GM10847 (cell line): ENCODE data around the gene MFAP1.

Experiments used
- POLR2A ChIP-seq: IDR thresholded peaks from 2 replicates; pipeline ENCODE4 v1.6.1; 2011; ENCODE audit not compliant: insufficient read length; ENCODE audit errors: extremely low read depth

The MFAP1 gene

DNA sequence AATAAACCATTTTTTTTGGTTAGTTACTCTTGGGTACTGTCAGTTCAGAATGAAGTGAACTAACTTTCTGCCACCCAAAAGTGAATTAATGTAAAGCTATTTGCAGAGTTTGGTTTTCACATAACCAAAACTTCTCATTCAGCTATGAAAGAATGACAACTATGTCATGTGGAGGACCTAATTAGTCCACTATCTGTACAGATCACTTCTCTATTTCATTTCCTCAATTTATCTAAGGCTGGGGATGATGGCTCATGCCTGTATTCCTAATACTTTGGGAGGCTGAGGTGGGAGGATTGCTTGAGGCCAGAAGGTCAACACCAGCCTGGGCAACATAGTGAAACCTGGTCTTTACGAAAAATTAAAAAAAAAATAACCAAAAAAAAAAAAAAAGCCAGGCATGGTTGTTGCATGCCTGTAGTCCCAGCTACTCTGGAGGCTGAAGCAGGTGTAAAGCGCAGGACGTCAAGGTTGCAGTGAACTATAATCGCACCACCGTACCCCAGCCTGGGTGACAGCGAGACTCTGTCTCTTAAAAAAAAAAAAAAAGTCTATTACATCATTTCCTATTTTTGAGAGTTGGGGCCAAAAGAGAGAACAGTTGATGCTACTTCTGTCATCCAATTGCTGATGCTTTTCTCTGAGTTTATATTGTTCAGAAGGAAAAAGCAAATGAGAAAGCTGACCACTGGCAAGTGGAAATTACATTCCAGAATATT, 15.4 kb downstream of the MFAP1 start:
- TF ChIP-seq POLR2A, result no peak

GRCh38 chr15:43808435-43808950, 16.0 kb downstream of the MFAP1 start:
- TF ChIP-seq POLR2A, result no peak

- TF ChIP-seq POLR2A, result peak; percentile 67
Observed at GRCh38 chr15:43800286-43801141, 24.0 kb downstream of the MFAP1 start, which contains the start of gene HYPK. TSS of gene HYPK (plus strand) at chr15:43800599. CDS start at chr15:43800623, 24 bp downstream.

DNA sequence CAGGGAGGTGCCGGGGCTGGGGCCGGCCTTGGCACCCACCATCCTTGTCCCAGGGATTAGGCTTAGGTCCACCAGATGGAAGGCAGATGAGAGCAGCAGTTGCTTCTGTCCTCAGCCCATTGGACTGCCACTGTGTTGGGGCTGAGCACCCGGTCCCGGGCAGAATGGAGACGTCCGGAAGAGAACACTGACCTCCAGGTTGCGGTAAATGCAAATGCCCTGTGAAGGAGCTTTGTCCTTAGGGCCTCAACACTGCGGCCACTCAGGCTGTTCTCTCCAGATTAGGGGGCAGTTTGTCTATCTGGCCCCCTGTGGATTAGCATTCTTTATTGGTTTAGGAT, 24.6 kb downstream of the MFAP1 start, which contains the start of gene SERINC4:
SERINC4 (minus strand) TSS at position 276 of the 341 bp plus-strand sequence; CDS start at position 42, 234 bp downstream.
- TF ChIP-seq POLR2A, result no peak

DNA sequence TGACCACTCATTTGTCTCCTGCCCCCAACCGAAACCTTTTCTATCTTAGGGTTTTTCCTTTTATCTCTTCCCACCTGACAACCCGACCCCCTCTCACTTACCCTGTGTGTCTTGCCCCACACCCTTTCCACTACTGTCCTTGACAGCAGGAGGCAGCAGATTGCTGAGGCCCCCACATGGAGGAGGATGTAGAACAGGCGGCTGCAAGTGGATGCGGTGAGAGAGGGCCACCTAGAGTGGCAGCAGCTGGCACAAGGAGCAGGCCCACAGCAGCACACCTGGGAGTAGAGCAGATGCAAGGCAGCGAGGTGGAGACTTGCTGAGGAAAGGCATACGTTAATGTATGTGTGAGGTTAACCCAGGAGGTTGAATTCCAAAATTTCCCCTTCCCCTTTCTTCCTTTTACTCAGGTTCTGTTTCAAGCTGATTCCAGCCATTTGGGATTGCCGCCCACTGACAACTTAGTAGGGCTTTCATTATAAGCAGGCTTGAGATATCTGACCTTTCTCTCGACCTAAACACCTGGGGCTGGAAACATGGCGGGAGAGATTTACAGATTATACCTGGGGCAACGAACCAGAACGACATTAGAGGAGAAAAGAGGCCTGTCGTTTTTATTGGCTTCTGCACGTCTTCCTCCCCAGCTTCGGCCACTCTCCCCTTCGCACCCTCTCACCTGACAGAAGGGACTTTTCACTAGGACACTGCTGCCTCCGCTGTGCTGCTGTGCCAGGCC, 25.1 kb downstream of the MFAP1 start:
- no peak for TF ChIP-seq POLR2A

DNA sequence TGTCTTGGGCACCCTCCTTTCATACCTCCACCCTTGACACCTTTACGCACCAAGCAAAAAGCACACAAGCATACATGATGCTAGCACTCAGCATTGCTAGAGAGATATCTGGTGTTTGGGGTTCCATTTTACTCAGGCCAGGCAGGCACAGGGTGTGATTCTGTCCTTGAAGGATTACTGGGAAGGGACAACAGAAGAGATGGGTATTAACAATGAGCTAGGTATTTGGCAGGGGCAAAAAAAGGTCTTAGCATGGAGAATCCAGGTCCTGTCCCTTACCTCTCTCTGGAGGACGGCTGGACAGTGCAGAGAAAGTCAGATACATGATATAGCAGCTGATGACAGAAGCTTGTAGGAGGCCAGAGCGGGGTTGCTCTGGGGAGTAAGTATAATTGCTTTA, 27.9 kb downstream of the MFAP1 start:
- TF ChIP-seq POLR2A, result no peak

DNA sequence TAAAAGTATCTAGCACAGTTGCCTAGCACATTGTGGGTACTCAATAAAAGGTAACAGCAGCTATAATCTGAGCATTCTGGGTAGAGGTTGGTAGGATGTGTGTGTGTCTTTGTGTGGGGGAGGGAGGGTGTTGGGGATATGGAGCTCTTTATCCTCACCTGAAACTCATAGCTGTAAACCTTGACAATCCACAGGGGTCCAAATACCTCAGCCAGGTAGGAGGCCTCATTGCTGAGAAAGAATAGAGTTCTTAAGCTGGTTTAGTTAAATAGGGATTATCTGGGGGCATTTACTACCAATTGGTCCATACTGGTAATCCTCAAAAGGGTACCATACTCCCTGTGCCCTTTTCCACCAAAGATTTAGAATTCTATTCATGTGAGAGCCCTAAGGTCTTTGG, 28.5 kb downstream of the MFAP1 start:
- TF ChIP-seq POLR2A, result no peak

DNA sequence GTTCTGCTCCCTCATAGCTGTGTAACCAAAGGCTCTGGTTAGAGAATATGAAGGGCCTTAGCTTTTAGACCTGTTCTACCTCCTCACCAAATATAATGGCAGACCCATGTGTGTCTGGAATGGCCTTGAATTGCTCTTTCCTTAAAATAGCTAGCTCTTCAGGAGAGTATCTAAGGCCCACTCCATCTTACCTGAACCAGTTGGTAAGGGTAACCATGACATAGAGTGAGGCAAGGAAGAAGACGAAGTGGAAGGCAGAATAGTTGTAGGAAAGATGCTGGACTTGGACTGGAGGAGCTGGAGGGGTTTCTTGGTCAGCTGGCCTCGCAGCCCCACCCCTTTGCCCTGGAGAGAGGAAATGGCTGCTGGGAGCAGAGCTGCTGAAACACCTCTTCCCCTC, 29.3 kb downstream of the MFAP1 start:
- no peak for TF ChIP-seq POLR2A

DNA sequence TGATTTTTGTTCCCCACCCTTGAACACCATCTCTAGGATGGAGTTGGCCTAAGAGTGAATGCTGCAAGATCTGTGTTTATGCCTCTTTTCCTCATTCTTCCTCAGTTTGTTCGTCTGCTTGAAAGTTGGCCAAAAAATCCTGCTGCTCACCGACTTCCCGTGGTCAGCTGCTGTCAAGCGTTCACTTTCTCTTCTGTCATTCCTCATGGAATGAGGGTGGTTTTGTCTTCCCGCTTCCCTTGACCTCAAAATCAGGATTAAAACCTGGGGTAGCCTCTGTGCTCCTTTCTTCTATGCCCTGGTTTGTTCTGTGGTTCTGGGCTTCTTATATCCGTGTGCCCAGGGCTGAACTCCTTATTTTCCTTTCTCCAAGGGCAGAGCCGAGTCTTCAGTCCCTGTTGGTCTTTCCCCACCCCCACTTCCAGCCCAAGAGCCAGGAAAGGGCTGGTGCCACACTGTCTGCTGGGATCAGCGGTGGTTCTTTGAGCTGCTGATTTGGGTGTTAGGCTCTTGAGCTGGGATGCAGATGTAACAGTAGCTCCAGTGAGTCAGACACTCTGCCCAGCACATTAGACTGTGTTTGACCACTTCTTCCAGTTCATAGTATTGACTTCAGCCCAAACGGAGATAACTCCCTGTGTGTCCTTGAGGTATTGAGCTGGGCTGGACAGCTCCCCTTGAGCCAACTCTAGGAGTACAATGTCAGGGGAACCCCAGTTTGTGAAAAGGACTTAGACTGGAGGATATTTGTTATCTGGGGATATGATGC, 30.0 kb downstream of the MFAP1 start:
- TF ChIP-seq POLR2A, result no peak

- TF ChIP-seq POLR2A, result no peak
Observed at GRCh38 chr15:43793647-43794046, 30.8 kb downstream of the MFAP1 start.

DNA sequence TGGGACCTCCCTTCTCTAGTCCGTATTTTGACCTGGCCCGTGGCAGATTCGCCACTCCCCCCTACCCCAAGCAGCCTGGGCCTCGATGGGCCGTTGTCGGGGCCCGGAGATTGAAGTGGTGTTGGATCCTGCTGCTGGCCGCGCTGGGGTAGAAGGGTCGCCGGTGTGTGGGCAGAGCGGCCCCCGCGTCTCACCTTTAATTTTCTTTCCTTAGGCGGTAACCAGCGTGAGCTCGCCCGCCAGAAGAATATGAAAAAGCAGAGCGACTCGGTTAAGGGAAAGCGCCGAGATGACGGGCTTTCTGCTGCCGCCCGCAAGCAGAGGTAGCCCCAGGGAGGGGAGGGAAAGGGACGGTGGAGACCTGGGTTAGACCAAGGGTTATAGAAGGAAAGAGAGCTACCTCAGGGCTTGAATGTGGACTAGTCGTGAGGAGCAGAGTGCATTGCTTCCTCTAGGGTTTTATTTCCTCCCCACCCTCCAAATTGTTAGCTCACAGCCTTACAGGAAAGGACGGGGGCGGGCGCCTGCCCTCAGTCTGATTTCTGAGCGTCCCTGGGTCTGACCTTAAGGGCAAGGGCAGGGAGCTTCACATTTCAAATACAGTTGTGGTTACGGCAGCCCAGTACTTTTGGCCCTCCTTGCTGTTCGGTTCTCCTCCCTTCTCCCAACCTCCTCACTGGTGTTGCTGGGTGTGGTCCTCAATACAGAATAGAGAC, 31.6 kb downstream of the MFAP1 start:
- no peak for TF ChIP-seq POLR2A

DNA sequence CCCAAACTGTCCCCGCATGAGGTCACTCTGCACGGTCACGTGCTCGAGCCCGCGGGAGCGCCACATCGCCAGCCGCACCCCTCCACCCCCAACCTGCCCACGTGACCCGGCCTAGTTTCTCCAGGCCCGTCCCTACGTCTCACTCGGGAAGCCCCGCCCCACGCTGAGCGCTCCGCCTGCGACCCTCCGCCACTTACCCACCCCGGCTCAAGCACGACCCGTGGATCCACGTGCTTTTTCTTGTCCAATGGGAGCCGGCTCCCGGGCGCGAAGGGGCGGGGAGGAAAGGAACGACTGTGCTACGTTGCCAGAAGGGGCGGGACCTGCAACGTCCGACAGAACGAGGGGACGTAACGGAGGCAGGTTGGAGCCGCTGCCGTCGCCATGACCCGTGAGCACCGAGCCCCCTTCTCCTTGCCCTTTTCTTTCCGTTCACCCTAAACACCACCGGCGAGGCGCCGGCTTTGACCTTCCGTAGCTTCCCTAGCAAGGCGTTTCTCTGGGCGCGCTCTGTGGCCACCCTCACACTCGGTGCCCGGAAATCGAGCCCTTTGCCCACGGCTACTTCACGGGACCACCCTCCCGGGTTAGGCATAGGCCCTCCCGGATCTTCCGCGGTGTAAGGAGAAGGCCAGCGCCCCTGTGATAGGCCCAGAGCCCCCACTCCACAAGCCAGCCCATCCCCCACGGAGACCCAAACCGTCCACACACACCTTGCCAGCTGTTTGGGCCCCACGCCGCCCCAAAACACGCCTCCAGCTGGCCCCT, 32.3 kb downstream of the MFAP1 start, which contains the start of gene SERF2:
SERF2 (plus strand) TSS at position 328 of the 768 bp plus-strand sequence; CDS start at position 385, 57 bp downstream.
- peak; percentile 90 for TF ChIP-seq POLR2A

DNA sequence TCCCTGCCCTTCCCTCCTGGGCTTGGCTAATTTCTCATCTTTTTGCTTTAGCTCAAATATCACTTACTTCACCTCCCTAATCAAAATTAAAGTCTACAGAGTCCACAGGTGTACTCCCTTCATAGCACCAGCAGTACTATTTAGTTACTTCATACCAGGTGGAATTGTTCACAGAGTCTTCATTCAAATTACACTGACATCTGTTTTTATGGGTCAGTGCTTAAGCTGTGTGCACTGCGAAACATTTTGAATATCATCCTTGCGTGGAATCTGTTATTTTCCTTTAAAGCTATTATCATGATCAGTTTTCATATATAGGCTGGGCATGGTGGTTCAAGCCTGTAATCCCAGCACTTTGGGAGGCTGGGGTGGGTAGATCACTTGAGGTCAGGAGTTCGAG, 35.1 kb downstream of the MFAP1 start:
- no peak for TF ChIP-seq POLR2A
